ENCODE measurements around the gene NLGN2.
A peak's percentile ranks its signal among the peaks of the same experiment; 100 is the strongest.

NLGN2 gene

DNA sequence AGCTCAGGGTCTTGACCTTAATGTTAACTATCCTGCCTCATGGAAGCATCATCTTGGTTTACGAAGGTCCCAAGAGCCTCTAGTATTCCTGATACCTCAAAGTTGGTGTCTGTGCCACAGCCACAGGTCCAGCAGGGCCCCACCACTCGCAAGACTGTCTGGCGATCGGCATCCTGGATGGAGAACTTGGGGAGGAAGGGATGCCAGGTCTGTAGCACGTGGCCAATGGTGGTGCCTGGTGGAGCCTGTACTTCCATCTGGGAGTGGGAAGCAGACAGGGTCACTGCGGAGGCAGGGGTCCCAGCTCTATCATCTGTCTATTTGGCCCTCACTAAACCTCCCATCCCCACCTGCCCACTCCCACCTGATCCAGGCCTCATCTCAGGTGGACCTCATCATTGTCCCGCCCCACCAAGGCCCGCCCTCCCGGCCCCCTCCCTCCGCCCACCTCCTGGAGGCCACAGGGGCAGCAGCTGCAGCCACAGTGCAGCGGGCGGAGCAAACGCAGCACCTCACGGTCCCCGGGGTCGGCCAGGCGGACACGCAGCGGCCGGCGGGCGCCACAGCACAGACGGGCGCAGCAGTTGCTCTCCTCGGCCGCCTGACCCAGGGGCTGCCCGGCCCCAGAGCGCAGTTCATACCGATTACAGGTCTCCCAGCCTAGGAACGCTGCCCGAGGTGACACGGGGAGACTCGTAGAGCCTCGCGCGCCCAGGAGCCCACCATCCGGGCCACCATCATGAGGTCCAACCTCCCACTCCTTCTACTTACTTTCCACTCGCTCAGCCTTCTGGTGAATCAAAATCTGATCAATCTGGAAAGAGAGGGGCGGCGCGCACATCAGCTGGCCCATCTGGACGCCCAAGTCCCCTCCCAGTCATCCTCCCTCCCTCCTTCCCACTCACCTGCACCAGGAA, 14.7 kb upstream of the NLGN2 start:
- no peak for DNase-seq

DNA sequence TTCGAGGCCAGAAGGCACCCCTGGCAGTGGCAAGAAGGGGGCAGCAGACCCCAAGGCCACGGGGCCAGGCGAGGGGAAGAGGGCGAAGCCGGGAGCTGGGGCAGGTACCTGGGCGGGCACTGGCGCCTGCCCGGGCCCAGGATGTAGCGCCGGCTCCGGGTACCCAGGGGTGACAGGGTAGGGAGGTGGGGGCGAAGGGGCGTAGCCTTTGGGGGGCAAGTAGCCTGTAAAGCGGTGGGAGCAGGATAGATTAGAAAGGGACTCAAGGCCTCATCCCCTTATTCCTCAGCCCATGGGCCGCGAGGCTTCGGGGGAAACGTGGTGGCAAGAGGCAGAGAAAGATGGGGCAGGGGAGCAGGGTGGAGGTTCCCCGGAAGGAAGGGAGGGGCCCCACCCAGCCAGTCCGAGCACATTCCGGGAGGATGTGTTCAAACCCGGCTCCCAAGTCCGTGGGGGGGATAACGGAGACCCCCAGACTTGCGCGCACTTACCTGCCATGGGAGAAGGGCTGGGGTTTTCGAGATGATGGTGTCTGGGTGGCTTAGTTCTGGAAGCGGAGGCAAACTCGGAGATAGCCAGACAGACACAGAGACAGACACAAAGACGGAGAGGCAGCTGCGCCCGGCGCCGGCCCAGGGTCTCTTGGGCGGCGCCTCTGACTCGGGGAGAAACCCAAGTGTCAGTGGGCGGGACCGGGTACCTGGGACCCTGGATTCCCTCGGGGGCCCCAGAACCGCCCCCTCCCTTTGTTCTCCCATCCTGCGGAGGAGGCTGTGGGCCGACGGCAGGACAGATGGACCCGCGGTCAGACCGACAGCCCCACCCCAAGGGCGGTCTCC, 13.8 kb upstream of the NLGN2 start:
- peak; percentile 70 for DNase-seq

DNA sequence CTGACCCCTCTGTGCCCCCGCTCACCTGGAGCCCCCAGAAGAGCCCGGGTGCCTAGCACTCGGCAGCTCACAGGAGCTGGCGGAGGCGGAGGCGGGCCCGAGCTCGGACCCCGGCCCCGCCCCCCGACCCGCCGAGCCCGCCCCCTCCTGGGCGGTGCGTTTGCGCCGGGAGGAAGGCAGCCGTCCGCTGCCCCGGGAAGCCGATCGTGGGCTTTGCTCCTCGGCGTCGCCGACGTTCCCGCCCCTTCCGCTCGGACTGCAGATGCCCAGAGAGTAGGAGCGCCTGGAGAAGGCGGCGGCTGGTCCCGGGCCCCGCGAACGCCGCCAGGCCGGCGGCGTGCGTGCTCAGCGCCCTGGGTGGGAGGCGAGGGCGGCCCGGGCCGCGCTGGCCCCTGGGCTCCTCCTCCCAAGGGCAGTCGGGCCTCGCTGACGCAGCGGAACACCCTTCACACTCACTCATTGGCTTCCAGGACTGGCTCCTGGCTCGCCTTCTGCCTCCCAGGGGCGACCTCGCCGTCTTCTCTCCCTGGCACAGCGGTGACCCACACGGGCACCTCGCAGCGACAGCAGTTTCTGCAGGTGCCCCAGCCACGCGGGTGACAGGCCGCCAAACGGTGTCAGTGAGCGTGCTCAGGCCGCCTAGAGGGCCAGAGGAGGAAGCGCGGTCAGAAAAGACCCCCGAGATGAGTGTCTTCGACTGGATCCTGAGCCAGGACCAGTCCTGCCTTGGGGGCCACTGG, 13.0 kb upstream of the NLGN2 start, which contains the start of gene PLSCR3:
Gene PLSCR3 (minus strand): TSS at position 74 of the 740 bp plus-strand sequence. CDS start 415 bp downstream, outside the sequence.
- DNase-seq = peak; percentile 88

- no peak for DNase-seq
Measured at GRCh38 chr17:7396147-7396546, 11.5 kb upstream of the NLGN2 start.

GRCh38 chr17:7398612-7399011, 9.0 kb upstream of the NLGN2 start:
- no peak for DNase-seq

- DNase-seq = no peak
Measured at GRCh38 chr17:7403043-7403726, 4.5 kb upstream of the NLGN2 start.

- no peak for DNase-seq
Measured at GRCh38 chr17:7403727-7403976, 4.0 kb upstream of the NLGN2 start.

DNA sequence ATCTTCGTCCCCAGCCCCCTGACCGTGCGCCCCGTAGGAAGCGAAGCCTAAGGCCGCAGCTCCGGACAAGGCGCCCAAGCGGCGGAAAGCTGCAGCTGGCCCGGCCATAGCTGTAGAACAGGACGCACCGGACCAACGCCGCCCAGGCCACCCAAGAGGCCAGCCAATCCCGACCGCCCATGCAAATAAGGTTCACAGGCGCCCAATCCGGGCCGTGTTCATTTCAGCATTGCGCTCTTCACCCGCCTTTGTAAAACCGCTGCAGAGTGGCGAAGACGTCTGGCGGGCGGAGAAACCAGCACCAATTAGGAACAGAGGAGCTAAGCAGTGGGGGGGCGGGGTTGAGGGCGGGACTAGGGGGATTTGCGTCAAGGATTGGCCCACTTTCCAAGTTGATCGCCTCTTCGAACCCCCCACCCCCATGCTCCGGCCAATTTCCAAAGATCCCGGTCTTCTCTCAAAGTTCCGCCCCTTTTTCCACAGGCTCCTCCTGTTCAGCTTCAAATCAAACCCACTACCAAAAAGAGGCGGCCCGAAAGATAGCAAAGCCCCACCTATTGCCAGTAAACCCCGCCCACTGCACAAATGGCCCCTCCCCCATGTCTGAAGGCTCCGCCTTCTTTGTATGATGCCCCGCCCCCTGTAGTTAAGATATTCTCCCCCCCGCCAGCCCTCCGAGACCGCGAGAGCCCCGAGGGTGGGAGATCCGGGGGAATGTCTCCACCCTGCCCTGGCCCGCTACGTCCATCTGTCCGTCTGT, 3.5 kb upstream of the NLGN2 start, which contains the start of gene TMEM256:
Gene TMEM256 (minus strand): TSS at position 121 of the 760 bp plus-strand sequence. CDS start 13 bp downstream, at position 108.
- DNase-seq = peak; percentile 99

- peak; percentile 72 for DNase-seq
Measured at GRCh38 chr17:7404737-7405349, 2.8 kb upstream of the NLGN2 start.

GRCh38 chr17:7405350-7406234, 2.1 kb upstream of the NLGN2 start:
- DNase-seq = no peak

- DNase-seq = peak; percentile 66
Measured at GRCh38 chr17:7406235-7406825, 1.3 kb upstream of the NLGN2 start.

- no peak for DNase-seq
Measured at GRCh38 chr17:7407082-7407481, 563 bp upstream of the NLGN2 start.

DNA sequence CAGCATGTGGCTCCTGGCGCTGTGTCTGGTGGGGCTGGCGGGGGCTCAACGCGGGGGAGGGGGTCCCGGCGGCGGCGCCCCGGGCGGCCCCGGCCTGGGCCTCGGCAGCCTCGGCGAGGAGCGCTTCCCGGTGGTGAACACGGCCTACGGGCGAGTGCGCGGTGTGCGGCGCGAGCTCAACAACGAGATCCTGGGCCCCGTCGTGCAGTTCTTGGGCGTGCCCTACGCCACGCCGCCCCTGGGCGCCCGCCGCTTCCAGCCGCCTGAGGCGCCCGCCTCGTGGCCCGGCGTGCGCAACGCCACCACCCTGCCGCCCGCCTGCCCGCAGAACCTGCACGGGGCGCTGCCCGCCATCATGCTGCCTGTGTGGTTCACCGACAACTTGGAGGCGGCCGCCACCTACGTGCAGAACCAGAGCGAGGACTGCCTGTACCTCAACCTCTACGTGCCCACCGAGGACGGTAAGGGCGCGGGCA, 645 bp downstream of the NLGN2 start:
- no peak for DNase-seq

GRCh38 chr17:7408863-7409262, 1.2 kb downstream of the NLGN2 start:
- no peak for DNase-seq

DNA sequence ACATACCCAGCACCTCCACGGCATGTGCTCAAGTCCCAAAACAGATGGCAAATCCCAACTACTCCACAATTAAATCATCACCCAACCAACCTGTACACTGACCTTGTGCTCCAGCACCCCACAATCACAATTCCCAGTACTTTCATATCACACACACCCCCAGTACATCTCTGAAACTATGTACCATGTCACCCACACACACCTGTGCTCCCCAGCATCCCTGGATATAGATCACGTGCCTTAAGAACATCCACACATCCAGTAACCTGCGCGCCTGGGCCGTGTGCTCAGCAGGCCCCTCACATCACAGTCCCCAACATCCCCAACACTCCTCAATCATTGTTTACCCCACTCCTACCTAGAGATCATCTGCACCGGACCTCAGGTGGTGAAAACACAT, 2.1 kb downstream of the NLGN2 start:
- no peak for DNase-seq

GRCh38 chr17:7410634-7411426, 3.2 kb downstream of the NLGN2 start:
- DNase-seq = no peak

GRCh38 chr17:7411427-7411750, 3.7 kb downstream of the NLGN2 start:
- DNase-seq = no peak

DNA sequence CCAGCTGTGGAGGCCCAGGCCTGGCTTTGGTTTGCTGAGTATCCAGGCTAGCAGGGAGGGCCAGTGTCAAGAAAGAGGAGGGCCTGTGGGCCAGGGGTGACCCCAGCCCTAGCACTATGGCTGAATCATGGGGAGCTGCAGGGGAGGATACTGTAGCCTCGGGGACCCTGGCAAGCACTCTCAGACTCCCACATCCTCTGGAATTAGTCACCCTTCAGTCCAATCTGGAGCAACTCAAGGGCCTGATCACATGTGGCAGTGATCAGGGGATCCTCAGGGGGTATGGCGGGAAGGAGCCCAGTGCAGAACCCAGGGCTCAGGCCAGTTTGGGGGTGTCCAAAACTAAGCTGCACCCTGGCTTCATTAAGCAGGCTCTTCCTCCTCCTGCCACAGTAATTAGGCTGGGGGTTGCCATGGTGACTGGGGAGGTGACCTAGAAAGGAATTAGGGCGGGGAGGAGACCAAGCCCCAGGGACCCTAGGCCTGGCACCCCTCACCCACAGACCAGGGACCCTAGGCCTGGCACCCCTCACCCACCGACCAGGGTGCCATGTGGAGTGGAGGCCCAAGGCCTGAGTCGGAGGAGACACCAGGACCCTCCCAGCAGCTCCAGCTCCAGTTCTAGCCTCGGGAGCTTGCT, 5.8 kb downstream of the NLGN2 start:
- DNase-seq = no peak
